Smooth muscle cell (in vitro differentiated cells): ENCODE measurements around the gene ATM. TPM values are rescaled to one million over a fixed set of nuclear protein-coding genes. Genes with fewer than 3 reads are reported as not detected.

ENCODE experiments used
- DNase-seq: peaks from one replicate; lab custom pipeline; 2025; ENCODE audit not compliant: unreplicated experiment; lab: John Stamatoyannopoulos, UW
- H2AFZ ChIP-seq: fragments of 200-600 bp; sonication (generic); 2 replicates; pipeline ENCODE4 v1.6.0; 2016; ENCODE audit warnings: antibody characterized with exemption, low read depth, mild to moderate bottlenecking
- H3F3A ChIP-seq: fragments of 200-600 bp; sonication (generic); 2 replicates; pipeline ENCODE4 v1.6.0; 2017; ENCODE audit warnings: antibody characterized with exemption, low read depth
- H3K27ac ChIP-seq: fragments of 200-600 bp; sonication (generic); 2 replicates; pipeline ENCODE4 v1.5.1; 2016; ENCODE audit warnings: low read depth, mild to moderate bottlenecking
- H3K27me3 ChIP-seq: fragments of 200-600 bp; sonication (generic); 2 replicates; pipeline ENCODE4 v1.6.1; 2016; ENCODE audit warnings: low read depth, mild to moderate bottlenecking
- H3K36me3 ChIP-seq: fragments of 200-600 bp; sonication (generic); 2 replicates; pipeline ENCODE4 v1.5.1; 2016; ENCODE audit warnings: low read depth
- H3K4me1 ChIP-seq: fragments of 200-600 bp; sonication (generic); 2 replicates; pipeline ENCODE4 v1.5.1; 2016; ENCODE audit warnings: low read depth
- H3K4me2 ChIP-seq: fragments of 200-600 bp; sonication (generic); 2 replicates; pipeline ENCODE4 v1.6.0; 2016; ENCODE audit warnings: mild to moderate bottlenecking
- H3K4me3 ChIP-seq: fragments of 200-600 bp; sonication (generic); 2 replicates; pipeline ENCODE4 v1.5.1; 2016; ENCODE audit warnings: mild to moderate bottlenecking
- H3K79me2 ChIP-seq: fragments of 200-600 bp; sonication (generic); 2 replicates; pipeline ENCODE4 v1.6.0; 2016; ENCODE audit warnings: low read depth, mild to moderate bottlenecking
- H3K9ac ChIP-seq: fragments of 200-600 bp; sonication (generic); 2 replicates; pipeline ENCODE4 v1.6.0; 2016; ENCODE audit warnings: low read depth
- H3K9me3 ChIP-seq: fragments of 200-600 bp; sonication (generic); replicated peaks from 2 replicates; pipeline ENCODE4 v1.5.1; 2016; ENCODE audit warnings: low read depth
- H4K20me1 ChIP-seq: fragments of 200-600 bp; sonication (generic); 2 replicates; pipeline ENCODE4 v1.6.0; 2016; ENCODE audit warnings: low read depth
- WGBS: methylation state at CpG from one replicate; pipeline ENCODE4 v1.1.7; 2016; ENCODE audit warnings: low lambda C conversion rate; 5-methylcytosine and 5-hydroxymethylcytosine counted together
- polyA plus RNA-seq: library from polyadenylated mRNA; unstranded; fragments of >200 nt; fragmentation: Nextera tagmentation; extraction: Ambion mirVana; gene quantifications from 2 replicates; pipeline ENCODE4 v1.2.1, GENCODE V29; 2016
- total RNA-seq: library from RNA; depleted of rRNA; stranded (reverse); fragments of >200 nt; gene quantifications from 2 replicates; pipeline ENCODE4 v1.2.3, GENCODE V29; 2014
- TF ChIP-seq, protein P1 (sequence below): fragments of 200-600 bp; sonication (generic); IDR thresholded peaks from 2 replicates; pipeline ENCODE4 v1.5.1; 2017; ENCODE audit warnings: borderline replicate concordance, mild to moderate bottlenecking, antibody characterized with exemption; ENCODE audit not compliant: insufficient read depth, poor library complexity, severe bottlenecking

ATM gene
- total and polyA plus RNA-seq, 2 experiments from 2014 or later = 7.6 to 64.6 TPM

GRCh38 chr11:108196901-108197300 lies 26.0 kb upstream of the ATM start:
- no peak overlapping the region for H2AFZ ChIP-seq
- H3K4me3 ChIP-seq = no peak overlapping the region
- H3K9me3 ChIP-seq = no peaks in the 10 kb centered on the region
- H3K27me3 ChIP-seq = no peaks in the 10 kb centered on the region
- no peak overlapping the region for H3K27ac ChIP-seq
- 95% methylated on average over 3 of the region's 3 CpGs for WGBS
- no peak overlapping the region for H3K4me2 ChIP-seq
- peaks cover 15% of the 10 kb centered on the region for H3K79me2 ChIP-seq
- peaks cover 8% of the 10 kb centered on the region for H3K4me1 ChIP-seq
- peaks cover 3% of the 10 kb centered on the region for H3K36me3 ChIP-seq
- TF ChIP-seq, protein P1, sequence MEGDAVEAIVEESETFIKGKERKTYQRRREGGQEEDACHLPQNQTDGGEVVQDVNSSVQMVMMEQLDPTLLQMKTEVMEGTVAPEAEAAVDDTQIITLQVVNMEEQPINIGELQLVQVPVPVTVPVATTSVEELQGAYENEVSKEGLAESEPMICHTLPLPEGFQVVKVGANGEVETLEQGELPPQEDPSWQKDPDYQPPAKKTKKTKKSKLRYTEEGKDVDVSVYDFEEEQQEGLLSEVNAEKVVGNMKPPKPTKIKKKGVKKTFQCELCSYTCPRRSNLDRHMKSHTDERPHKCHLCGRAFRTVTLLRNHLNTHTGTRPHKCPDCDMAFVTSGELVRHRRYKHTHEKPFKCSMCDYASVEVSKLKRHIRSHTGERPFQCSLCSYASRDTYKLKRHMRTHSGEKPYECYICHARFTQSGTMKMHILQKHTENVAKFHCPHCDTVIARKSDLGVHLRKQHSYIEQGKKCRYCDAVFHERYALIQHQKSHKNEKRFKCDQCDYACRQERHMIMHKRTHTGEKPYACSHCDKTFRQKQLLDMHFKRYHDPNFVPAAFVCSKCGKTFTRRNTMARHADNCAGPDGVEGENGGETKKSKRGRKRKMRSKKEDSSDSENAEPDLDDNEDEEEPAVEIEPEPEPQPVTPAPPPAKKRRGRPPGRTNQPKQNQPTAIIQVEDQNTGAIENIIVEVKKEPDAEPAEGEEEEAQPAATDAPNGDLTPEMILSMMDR = no peak
- peaks cover 12% of the 10 kb centered on the region for H3F3A ChIP-seq
- no peak for DNase-seq
- H3K9ac ChIP-seq = no peak overlapping the region
- H4K20me1 ChIP-seq = peaks cover 21% of the 10 kb centered on the region

DNA sequence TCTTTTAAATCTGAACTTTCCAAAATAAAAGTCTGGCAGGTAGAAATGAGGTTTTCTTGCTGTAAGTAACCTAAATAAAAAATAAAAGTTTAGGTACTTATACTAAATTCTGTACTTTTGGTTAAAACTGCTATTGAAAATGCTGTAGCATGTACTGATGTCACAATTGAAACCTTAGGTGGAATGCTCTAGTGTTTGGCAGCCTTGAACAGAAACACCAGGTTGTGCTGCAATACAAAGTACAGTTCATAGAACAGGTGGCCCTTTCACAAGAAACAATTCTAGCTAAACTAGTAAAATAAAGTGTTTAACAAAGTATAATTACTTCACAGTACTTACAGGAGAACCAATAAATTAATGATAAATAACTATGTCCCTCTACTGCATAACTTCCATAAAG lies 25.5 kb upstream of the ATM start:
- no peak for DNase-seq
- Histone ChIP-seq H2AFZ (no peak overlapping the region), H3K4me2 (no peak overlapping the region), H3K36me3 (peaks cover 3% of the 10 kb centered on the region), H3K79me2 (peaks cover 20% of the 10 kb centered on the region), H3F3A (peaks cover 12% of the 10 kb centered on the region), H3K27ac (no peak overlapping the region), H4K20me1 (peaks cover 21% of the 10 kb centered on the region), H3K4me1 (peaks cover 8% of the 10 kb centered on the region), H3K9me3 (no peaks in the 10 kb centered on the region), H3K4me3 (no peak overlapping the region), H3K27me3 (no peaks in the 10 kb centered on the region), H3K9ac (no peak overlapping the region)
- TF ChIP-seq, protein P1 = no peak

DNA sequence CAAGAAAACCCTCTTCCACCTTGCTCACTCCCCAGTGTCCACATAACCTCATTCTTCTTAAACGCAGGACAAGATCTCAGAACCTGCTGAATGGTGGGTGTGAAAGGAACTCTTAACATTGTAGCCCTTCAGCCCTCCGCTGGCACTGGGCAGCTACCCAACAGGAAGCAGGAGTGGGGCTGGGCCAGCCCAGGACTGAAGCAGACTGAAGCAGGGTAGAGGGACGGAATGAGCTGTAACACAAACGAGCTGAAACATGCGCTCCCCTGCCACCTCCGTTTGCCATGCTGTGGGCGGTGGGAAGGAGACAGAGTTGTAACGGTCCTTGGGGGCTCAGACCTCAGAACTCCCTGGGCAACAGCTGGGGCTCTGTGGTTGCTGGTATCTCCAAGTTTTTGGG lies 24.0 kb upstream of the ATM start:
- peak overlapping the region; percentile 77 for H3K27ac ChIP-seq
- no peak overlapping the region for H3K4me2 ChIP-seq
- no peak overlapping the region for H2AFZ ChIP-seq

More for the DNA sequence above, 24.0 kb upstream of the ATM start:
- peaks cover 12% of the 10 kb centered on the region for H3F3A ChIP-seq
- H3K4me1 ChIP-seq = peaks cover 8% of the 10 kb centered on the region
- no peaks in the 10 kb centered on the region for H3K9me3 ChIP-seq
- H3K27me3 ChIP-seq = no peaks in the 10 kb centered on the region
- no peak overlapping the region for H3K4me3 ChIP-seq
- H3K36me3 ChIP-seq = no peaks in the 10 kb centered on the region
- TF ChIP-seq, protein P1 = no peak
- H4K20me1 ChIP-seq = peaks cover 21% of the 10 kb centered on the region
- peaks cover 24% of the 10 kb centered on the region for H3K79me2 ChIP-seq
- DNase-seq = no peak
- 95% methylated on average over 8 of the region's 8 CpGs for WGBS
- no peak overlapping the region for H3K9ac ChIP-seq
